C4-2B (cell line): ENCODE data around the gene LGI4.

Source experiments
- H3K27ac ChIP-seq: fragments of 450-650 bp; 2 replicates; pipeline ENCODE4 v1.5.1; 2017
- CTCF ChIP-seq: fragments of 450-650 bp; conservative IDR thresholded peaks from 2 replicates; pipeline ENCODE4 v1.5.1; 2017; ENCODE audit warnings: mild to moderate bottlenecking
- ZFX ChIP-seq: fragments of 450-650 bp; IDR thresholded peaks from 2 replicates; pipeline ENCODE4 v1.6.1; 2017

LGI4 gene

GRCh38 chr19:35144259-35144599 lies 9.4 kb upstream of the LGI4 start:
- H3K27ac ChIP-seq = no peak overlapping the region
- TF ChIP-seq CTCF (no peak), ZFX (no peak)

- no peak for TF ChIP-seq CTCF
- TF ChIP-seq ZFX = no peak
- no peak overlapping the region for H3K27ac ChIP-seq
Observed at GRCh38 chr19:35143818-35144217, 9.0 kb upstream of the LGI4 start.

GRCh38 chr19:35143231-35143715 lies 8.4 kb upstream of the LGI4 start, which contains the start of gene FXYD7:
Gene FXYD7 (plus strand): TSS chr19:35143255. CDS start chr19:35143334, 79 bp downstream.
- TF ChIP-seq ZFX (no peak), CTCF (peak; percentile 47; the same call in 1 of the 2 replicates)
- no peak within 1 kb of the TSS for H3K27ac ChIP-seq

- TF ChIP-seq ZFX (no peak), CTCF (peak; percentile 83)
- H3K27ac ChIP-seq = no peak overlapping the region
Observed at GRCh38 chr19:35142606-35143230, 7.9 kb upstream of the LGI4 start.

GRCh38 chr19:35141837-35142605 lies 7.2 kb upstream of the LGI4 start:
- H3K27ac ChIP-seq = no peak overlapping the region
- no peak for TF ChIP-seq CTCF
- no peak for TF ChIP-seq ZFX

GRCh38 chr19:35140962-35141836 lies 6.3 kb upstream of the LGI4 start:
- TF ChIP-seq ZFX (no peak), CTCF (peak; percentile 87)
- no peak overlapping the region for H3K27ac ChIP-seq
